Heart right ventricle (tissue), 16 donors: ENCODE measurements around the gene SPX. TPM values are rescaled to one million over a fixed set of nuclear protein-coding genes. Genes with fewer than 3 reads are reported as not detected.
A peak's percentile ranks its signal among the peaks of the same experiment; 100 is the strongest.

ENCODE experiments used
- ATAC-seq, 8 donors: fragments of 200-7000 bp; cut with Tn5 transposase; one replicate each; pipeline ENCODE4 v1.9.1; 2020; ENCODE audit warnings: mild to moderate bottlenecking in 8 of 8, moderate library complexity in 8 of 8, moderate number of reproducible peaks in 1 of 8
- DNase-seq, 2 donors: peaks; one replicate each; pipeline ENCODE4 v3.0.0-alpha.2; 2020
- H3K27ac ChIP-seq, 10 donors: fragments of 200-600 bp; sonication (generic) in 2 of 10; one replicate each; pipeline versions ENCODE4 v1.5.0 to v1.8.0; 2020 to 2022; ENCODE audit warnings: mild to moderate bottlenecking in 3 of 10
- H3K27me3 ChIP-seq, 7 donors: fragments of 200-600 bp; one replicate each; pipeline ENCODE4 v1.8.0; 2021 to 2022; ENCODE audit warnings: mild to moderate bottlenecking in 2 of 7
- H3K36me3 ChIP-seq, 9 donors: fragments of 200-600 bp; sonication (generic) in 1 of 9; one replicate each; pipeline versions ENCODE4 v1.5.0 to v1.8.0; 2020 to 2022; ENCODE audit warnings: mild to moderate bottlenecking in 2 of 9
- H3K4me1 ChIP-seq, 9 donors: fragments of 200-600 bp; sonication (generic) in 1 of 9; one replicate each; pipeline versions ENCODE4 v1.5.0 to v1.8.0; 2020 to 2022; ENCODE audit warnings: mild to moderate bottlenecking in 4 of 9
- H3K4me3 ChIP-seq, 10 donors: fragments of 200-600 bp; sonication (generic) in 2 of 10; one replicate each; pipeline versions ENCODE4 v1.5.0 to v1.8.0; 2020 to 2022; ENCODE audit warnings: mild to moderate bottlenecking in 7 of 10, moderate library complexity in 2 of 10
- H3K9me3 ChIP-seq, 11 donors: fragments of 200-600 bp in 10 of 11; sonication (generic) in 2 of 11; one replicate each; pipeline versions ENCODE4 v1.5.0 to v1.8.0; 2013 to 2022; ENCODE audit warnings: mild to moderate bottlenecking in 2 of 11, control low read depth in 1 of 11, moderate library complexity in 1 of 11
- CTCF ChIP-seq, 9 donors: fragments of 200-600 bp; sonication (generic) in 2 of 9; IDR thresholded peaks; one replicate each; pipeline versions ENCODE4 v1.5.0 to v1.8.0; 2021 to 2022; ENCODE audit warnings: antibody characterized with exemption in 9 of 9, mild to moderate bottlenecking in 5 of 9, moderate library complexity in 1 of 9
- WGBS, 2 donors: extraction: QIAGEN DNeasy Blood & Tissue Kit; methylation state at CpG; one replicate each; pipeline ENCODE4 v1.1.7; 2013; ENCODE audit warnings: inconsistent platforms in 1 of 2; 5-methylcytosine and 5-hydroxymethylcytosine counted together
- intact Hi-C, 10 donors: fragments of 100-400 bp; cut with DNase I; formaldehyde crosslinking; loops; one replicate each; pipeline versions ENCODE4 v1.11.1 to v1.14.2; 2022
- polyA plus RNA-seq, 2 donors: library from polyadenylated mRNA; stranded (reverse); fragments of 200-250 nt; gene quantifications; one replicate each; pipeline ENCODE4 v1.2.3, GENCODE V29; 2013
- total RNA-seq, 10 donors: library from RNA; stranded (reverse); fragmentation: NEBNext Ultra II Directional in 3 of 10; extraction: Animal tissue kit (Norgen Biotek cat#: 25700) in 3 of 10; gene quantifications; one replicate each; pipeline versions ENCODE4 v1.2.1 to v1.2.4, GENCODE V29; 2021 to 2023
- donor health status: Arrhythmogenic right ventricular cardiomyopathy.
- donor health status: ischemic (EF 13 %, LVEDD 7.1; RV severe dilation, severe dysfunction).
- donor health status: healthy with polysubstance abuse.
- donor health status: DM: no; HTN: yes; CAD: no.
- donor health status: DM: no; HTN: no; CAD: no.
- donor health status: ischemic (EF 25% LVEDD 6.9; RV normal size, moderate dysfunction).
- donor health status: ischemic (EF 25% LVEDD 5.7; RV mildly dilated, moderate dysfunction).
- donor health status: healthy.
- donor health status: DM: yes; HTN: yes; CAD: no.
- donor health status: Ischemic cardiomyopathy.
- donor health status: ischemic (EF 35%, LVEDD 5.7; RV mildly dilated, moderate dysfunction).
- donor health status: nonischemic (EF 11% LVEDD 7.7; RV severe dilation, severe dysfunction).
- donor health status: DM: yes; HTN: yes; CAD: no.
- donor health status: PGD.
- donor health status: ischemic (EF 29% LVEDD 5.4; RV normal size, mild dysfunction).
- donor health status: nonischemic (EF 23%, LVEDD 6.1; RV moderate dilation, normal function).

Gene SPX
- total and polyA plus RNA-seq, 12 donors: 1.7 to 21.5 (median 16.2) TPM

DNA sequence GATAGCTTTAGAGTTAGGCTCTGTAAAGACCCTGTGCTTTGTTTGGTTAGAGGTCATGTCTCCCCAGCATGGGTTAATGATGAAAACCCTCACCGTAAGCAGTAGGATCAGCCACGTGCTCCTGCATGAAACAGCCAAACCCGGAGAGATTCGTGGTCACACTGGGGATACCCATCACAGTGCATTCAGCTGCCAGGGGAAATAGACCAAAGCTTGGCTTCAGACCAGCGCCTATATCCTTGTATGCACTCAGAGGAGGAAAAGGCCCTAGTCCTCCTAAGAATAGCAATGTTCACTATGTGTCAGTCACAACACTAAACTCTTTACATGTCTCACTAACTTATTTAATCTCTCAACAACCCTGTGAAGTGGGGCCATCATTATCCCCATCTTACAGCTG, 16.3 kb downstream of the SPX start:
- DNase-seq (no peak), ATAC-seq (peak in 3 of 8 donors; percentile 22 to 74 (median 48))

GRCh38 chr12:21543151-21543550, 17.1 kb downstream of the SPX start:
- ATAC-seq: no peak
- Histone ChIP-seq H3K4me3 (no peak overlapping the region), H3K36me3 (no peaks in the 10 kb centered on the region), H3K4me1 (peaks cover 0 to 13% (median 0%) of the 10 kb centered on the region in 9 donors), H3K9me3 (no peaks in the 10 kb centered on the region), H3K27ac (no peak overlapping the region), H3K27me3 (no peaks in the 10 kb centered on the region)
- intact Hi-C loops: no loop called here
- TF ChIP-seq CTCF (IDR thresholded peaks at IDR 0.05): no peak
- no peak for DNase-seq

More for the DNA sequence above, 16.3 kb downstream of the SPX start:
- intact Hi-C loops: no loop called here
- Histone ChIP-seq H3K9me3 (no peaks in the 10 kb centered on the region), H3K4me3 (no peak overlapping the region), H3K27me3 (no peaks in the 10 kb centered on the region), H3K4me1 (peaks cover 0 to 13% (median 0%) of the 10 kb centered on the region in 9 donors), H3K27ac (no peak overlapping the region), H3K36me3 (peaks cover 0 to 3% (median 0%) of the 10 kb centered on the region in 9 donors)
- 44 to 48% methylated on average over 5 of the region's 5 CpGs for WGBS, 2 donors
- TF ChIP-seq CTCF (IDR thresholded peaks at IDR 0.05): no peak

GRCh38 chr12:21545557-21545956, 19.5 kb downstream of the SPX start:
- WGBS, 2 donors: 88 to 91% methylated on average over 2 of the region's 2 CpGs
- Histone ChIP-seq H3K27ac (no peak overlapping the region), H3K4me1 (peaks cover 0 to 21% (median 0%) of the 10 kb centered on the region in 9 donors), H3K4me3 (no peak overlapping the region), H3K9me3 (no peaks in the 10 kb centered on the region), H3K27me3 (no peaks in the 10 kb centered on the region), H3K36me3 (no peaks in the 10 kb centered on the region)
- ATAC-seq (no peak), DNase-seq (no peak)
- TF ChIP-seq CTCF (IDR thresholded peaks at IDR 0.05): no peak
- intact Hi-C loops: no loop called here

- no peak for ATAC-seq
- 0 to 17% methylated on average over 1 of the region's 1 CpG for WGBS, 2 donors
Measured at GRCh38 chr12:21546716-21547115, 20.6 kb downstream of the SPX start.

More at GRCh38 chr12:21546716-21547115, 20.6 kb downstream of the SPX start:
- DNase-seq: no peak
- Histone ChIP-seq H3K27me3 (no peaks in the 10 kb centered on the region), H3K9me3 (no peaks in the 10 kb centered on the region), H3K4me3 (no peak overlapping the region), H3K36me3 (no peaks in the 10 kb centered on the region), H3K27ac (no peak overlapping the region), H3K4me1 (peaks cover 0 to 24% (median 7%) of the 10 kb centered on the region in 9 donors)
- intact Hi-C loops: no loop called here
- no peak for TF ChIP-seq CTCF (IDR thresholded peaks at IDR 0.05)
